GM18517 (cell line): ENCODE data around the gene PROM2.

Source experiments
- ATAC-seq: cut with Tn5 transposase; IDR thresholded peaks from one replicate; pipeline ENCODE4 v1.9.1; 2021; ENCODE audit warnings: mild to moderate bottlenecking, moderate library complexity; ENCODE audit not compliant: unreplicated experiment

Gene PROM2

DNA sequence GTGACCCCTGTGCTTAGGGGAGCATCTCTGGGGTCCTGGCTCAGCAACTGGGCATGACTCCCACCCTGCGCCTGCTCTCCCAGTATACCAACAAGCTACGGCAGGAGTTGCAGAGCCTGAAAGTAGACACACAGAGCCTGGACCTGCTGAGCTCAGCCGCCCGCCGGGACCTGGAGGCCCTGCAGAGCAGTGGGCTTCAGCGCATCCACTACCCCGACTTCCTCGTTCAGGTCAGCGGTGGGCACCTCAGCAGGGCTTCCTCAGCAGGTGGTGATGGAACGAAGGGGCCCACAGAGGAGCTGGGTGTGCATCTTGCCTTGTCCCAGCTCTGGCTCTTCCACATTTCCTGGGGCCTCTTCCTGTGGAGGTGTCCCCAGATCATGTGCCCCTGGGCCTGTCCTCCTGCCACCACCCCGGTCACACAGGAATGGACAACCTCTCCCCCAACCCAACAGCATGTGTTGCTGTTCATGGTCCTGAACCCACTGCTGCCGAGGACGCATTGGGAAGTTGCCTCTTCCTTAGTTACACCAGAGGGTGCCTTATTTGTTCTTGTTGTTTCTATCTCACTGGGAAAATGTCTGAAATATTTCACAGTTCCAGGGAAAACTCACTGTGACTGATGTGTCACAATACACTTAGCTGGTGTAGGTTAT, 10.8 kb downstream of the PROM2 start:
- no peak for ATAC-seq

DNA sequence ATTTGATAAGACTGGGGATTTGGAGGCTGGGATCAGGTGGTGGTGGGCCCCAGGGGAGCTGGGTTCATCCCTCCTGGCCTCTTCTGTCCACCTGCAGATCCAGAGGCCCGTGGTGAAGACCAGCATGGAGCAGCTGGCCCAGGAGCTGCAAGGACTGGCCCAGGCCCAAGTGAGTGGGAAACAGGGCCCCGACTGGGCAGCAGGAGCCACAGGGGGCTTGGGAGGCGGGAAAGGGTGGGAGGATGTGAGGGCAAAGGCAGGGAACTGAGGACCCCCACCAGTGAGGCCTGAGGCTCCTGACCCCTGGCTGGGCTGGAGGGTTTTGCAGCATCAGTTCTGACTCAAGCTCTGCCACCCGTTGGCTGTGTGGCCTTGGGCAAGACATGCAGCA, 11.3 kb downstream of the PROM2 start:
- ATAC-seq = no peak

DNA sequence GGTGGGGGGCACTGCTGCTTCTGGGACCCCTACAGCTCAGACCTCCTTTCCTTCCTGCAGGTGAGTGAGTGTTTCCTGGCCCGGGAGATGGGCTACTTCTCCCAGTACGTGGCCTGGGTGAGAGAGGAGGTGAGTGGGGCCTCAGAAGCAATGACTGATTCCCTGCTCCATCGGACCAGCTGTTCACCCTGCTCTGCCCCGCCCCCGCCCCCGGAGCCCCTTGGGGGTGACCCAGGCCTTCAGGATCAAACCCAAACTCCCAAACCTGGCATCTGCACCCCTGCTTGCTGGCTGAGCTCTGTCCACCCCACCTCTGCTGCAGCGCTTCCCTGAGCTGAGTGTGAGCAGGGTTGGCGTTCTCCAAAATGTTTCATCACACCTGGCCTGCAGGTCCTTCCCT, 13.1 kb downstream of the PROM2 start:
- ATAC-seq = no peak

- ATAC-seq = no peak
Measured at GRCh38 chr2:95287806-95288205, 13.6 kb downstream of the PROM2 start.

DNA sequence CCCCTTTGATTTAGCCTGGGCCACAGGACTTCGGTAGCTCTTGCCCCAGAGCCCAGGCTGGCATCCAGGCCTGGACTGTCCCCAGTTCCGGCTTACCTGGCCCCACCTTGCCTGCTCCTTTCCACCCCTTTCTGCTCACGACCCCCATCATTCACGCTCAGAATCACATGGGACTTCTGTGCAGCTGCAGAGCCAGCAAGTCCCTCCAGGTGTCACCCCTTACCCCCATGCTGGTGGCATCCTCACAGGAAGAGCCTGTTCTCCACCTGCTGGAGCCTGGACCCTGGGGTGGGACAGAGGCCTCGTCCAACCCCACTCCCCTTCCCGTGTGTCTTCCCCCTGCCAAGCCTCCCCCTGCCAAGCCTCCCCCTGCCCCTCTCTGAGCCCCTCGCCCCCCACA, 15.0 kb downstream of the PROM2 start:
- no peak for ATAC-seq

DNA sequence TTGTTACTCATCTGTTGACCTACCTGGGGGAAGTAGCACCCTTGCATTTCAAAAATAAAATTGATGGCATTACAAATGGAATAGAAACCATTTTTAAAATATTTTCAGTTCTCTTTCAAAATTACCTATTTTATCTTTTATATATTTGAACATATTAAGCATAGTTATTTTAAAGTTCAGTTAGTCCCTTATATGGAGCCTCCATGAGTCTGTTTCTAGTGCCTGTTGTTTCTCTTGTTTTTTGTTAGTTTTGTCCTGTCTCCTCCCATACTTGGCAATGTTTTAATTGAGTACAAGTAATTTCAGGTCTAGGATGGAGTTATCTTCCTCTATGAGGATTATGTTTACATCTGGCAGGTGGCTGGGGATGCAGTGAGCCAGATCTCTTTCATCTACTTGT, 17.0 kb downstream of the PROM2 start:
- ATAC-seq = no peak

DNA sequence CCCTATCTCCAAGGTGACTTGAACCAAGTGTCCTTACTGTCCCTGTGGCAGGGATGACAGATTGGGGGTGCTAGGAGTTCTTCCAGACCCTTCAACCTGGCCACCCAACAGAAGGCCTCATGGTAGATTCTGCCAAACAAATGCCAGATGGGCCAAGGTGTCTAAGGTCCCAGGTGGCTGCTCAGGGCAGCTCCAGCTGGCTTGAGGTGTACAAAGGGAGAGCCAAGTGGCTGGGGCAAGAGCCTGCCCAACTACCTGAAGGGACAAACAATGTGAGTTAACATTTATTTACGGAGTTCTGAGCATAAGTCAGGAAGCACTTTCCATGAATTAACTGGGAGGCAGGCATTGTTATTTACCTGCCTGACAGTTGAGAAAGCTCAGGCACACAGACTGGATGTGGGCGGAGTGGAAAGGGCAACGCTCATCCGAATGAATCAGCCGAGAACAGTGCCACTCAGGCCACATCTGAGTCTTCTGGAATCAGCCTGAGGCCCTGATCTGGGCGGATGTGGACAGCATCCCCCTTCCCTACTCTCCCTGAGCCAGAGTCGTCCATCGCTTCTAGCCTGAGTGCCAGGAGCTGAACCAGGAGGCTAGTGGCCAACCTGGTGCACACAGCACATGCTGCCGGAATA, 18.5 kb downstream of the PROM2 start:
- ATAC-seq = no peak

DNA sequence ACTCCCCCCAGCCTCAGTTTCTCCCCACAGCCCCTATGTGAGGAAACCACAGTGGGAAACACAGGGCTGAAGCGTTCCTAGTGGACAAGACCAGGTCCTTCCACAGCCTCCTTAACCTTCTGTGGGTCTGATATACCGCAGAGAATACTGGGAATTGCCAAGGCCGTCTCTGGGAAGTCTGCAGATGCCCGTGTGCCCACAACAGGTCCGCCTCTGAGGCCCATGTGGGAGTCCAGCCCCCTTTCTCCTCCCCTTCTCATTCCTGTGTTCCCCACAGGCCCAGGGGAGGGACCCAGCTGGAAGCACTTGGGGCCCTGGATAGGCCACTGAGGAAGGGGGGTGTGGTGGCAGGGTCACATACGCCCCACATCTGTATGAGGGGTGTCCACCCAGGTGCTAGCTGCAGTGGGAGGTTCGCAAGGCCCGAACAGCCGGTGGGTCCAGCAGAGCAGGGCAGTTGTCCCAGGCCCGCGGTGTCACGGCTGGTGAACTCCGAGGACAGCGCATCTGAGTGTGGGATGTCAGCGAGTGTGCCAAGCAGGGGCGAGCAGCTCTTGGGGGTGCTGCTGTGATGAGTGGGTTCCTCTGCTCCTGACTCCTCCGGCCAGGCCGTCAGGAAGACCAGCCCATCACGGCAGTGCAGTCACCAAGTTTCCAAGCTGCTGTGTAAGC, 20.5 kb downstream of the PROM2 start:
- ATAC-seq = no peak

- no peak for ATAC-seq
Measured at GRCh38 chr2:95295376-95295775, 21.1 kb downstream of the PROM2 start.

- ATAC-seq = no peak
Measured at GRCh38 chr2:95296011-95296410, 21.8 kb downstream of the PROM2 start.

DNA sequence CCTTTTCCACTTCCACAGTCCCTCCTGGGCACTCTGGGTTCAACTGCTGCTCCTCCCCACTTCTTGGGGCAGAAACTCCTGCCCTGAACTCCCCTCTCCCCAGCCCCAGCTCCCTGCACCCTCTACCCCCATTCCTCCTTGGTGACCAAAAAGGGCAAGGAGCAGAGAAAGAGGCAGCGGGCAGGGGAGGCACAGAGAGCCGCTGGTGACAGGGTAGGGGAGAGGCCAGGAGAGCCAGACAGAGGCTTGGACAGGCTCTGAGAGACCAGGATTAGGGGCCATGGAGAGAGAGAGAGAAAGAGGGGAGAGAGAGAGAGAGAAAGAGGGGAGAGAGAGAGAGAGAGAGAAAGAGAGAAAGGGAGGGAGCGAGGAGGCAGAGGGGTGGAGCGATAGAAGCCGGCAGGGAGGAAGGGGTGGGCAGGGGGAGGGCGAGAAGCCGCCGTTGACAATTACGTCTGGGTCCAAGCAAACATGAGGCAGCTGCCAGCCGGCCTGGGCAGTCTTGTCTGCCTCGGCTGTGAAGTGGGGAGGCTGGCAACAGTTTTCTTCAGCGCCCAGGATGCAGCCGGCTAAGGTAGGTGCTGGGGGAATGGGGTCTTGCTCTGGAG, 22.7 kb downstream of the PROM2 start, which contains the start of gene KCNIP3:
TSS of gene KCNIP3 (plus strand) at position 468 of the 608 bp plus-strand sequence. CDS start at position 560, 92 bp downstream.
- ATAC-seq = no peak

- no peak for ATAC-seq
Measured at GRCh38 chr2:95297639-95298395, 23.6 kb downstream of the PROM2 start.

- ATAC-seq = no peak
Measured at GRCh38 chr2:95298486-95299111, 24.4 kb downstream of the PROM2 start.

GRCh38 chr2:95299961-95300360, 25.7 kb downstream of the PROM2 start:
- ATAC-seq = no peak

GRCh38 chr2:95300450-95300849, 26.2 kb downstream of the PROM2 start:
- ATAC-seq = no peak

DNA sequence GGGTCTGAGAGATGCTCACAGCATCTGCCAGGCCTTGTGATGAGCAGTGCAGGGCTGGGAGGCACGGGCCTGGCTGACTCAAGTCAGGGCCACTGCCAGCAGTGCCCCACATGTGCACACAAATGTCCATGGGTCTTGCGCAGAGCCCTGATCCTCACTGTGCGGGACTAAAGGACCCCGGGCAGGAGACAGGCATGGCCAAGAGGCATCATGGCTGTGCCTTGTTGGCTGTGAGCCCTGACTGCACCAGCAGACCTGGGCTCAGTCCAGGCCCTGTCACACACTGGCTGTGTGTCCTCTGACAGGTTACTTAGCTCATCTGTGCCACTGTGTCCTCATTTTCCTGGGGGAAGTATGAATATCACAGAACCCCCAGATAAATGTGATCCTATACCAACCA, 26.9 kb downstream of the PROM2 start:
- no peak for ATAC-seq

GRCh38 chr2:95301876-95302641, 27.8 kb downstream of the PROM2 start:
- no peak for ATAC-seq

- no peak for ATAC-seq
Measured at GRCh38 chr2:95303191-95303919, 29.1 kb downstream of the PROM2 start.

- ATAC-seq = no peak
Measured at GRCh38 chr2:95305380-95306061, 31.3 kb downstream of the PROM2 start.
